Measurements from ENCODE around the gene RAB11FIP2.

Gene RAB11FIP2

DNA sequence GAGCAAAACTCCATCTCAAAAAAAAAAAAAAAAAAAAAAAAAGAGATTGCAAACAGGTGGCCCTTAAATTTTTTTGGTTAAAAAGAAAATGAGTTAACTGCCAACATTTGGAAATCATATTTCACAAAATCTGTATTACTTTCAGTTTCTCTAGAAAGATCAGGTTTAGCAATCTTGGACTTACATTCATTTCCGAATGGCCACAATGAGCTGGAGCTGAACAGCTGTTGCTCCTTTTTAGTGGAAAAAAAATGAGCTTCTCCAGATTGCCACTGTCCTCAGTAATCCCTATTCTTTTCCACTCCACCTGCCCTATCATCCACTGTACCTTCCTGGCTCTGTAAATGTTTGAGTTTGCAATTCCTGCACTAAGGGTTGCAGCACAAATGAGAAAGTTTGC lies 43.6 kb downstream of the RAB11FIP2 start:
- TF ChIP-seq CEBPB (IDR thresholded peaks at IDR 0.05) (no peak), TCF12 (IDR thresholded peaks at IDR 0.05; ENCODE audit: low read depth) (no peak), NFIC (IDR thresholded peaks at IDR 0.05) (no peak), EP300 (IDR thresholded peaks at IDR 0.05; ENCODE audit: borderline replicate concordance) (no peak), TAF1 (IDR thresholded peaks at IDR 0.05; ENCODE audit: low read depth) (no peak)
- TF ChIP-seq, protein P1, sequence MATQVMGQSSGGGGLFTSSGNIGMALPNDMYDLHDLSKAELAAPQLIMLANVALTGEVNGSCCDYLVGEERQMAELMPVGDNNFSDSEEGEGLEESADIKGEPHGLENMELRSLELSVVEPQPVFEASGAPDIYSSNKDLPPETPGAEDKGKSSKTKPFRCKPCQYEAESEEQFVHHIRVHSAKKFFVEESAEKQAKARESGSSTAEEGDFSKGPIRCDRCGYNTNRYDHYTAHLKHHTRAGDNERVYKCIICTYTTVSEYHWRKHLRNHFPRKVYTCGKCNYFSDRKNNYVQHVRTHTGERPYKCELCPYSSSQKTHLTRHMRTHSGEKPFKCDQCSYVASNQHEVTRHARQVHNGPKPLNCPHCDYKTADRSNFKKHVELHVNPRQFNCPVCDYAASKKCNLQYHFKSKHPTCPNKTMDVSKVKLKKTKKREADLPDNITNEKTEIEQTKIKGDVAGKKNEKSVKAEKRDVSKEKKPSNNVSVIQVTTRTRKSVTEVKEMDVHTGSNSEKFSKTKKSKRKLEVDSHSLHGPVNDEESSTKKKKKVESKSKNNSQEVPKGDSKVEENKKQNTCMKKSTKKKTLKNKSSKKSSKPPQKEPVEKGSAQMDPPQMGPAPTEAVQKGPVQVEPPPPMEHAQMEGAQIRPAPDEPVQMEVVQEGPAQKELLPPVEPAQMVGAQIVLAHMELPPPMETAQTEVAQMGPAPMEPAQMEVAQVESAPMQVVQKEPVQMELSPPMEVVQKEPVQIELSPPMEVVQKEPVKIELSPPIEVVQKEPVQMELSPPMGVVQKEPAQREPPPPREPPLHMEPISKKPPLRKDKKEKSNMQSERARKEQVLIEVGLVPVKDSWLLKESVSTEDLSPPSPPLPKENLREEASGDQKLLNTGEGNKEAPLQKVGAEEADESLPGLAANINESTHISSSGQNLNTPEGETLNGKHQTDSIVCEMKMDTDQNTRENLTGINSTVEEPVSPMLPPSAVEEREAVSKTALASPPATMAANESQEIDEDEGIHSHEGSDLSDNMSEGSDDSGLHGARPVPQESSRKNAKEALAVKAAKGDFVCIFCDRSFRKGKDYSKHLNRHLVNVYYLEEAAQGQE (IDR thresholded peaks at IDR 0.05; ENCODE audit: low read depth) = no peak

DNA sequence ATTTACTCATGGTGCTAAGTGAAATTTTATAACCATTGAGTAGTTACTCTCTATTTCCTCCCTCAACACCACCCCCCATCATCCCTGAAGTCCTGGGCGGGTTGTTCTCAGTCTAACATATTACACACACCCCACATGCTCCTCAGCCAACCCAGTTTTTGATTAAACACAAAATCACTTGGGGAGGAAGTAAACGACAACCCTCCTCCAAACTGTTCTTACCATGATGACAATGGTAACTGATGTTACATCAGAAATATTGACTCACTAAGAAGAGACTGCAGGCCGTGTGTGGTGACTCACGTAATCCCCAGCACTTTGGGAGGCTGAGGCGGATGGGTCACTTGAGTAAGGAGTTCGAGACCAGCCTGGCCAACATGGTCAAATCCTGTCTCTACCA lies 44.2 kb downstream of the RAB11FIP2 start:
- TF ChIP-seq TAF1 (IDR thresholded peaks at IDR 0.05; ENCODE audit: low read depth) = no peak
- no peak for TF ChIP-seq CEBPB (IDR thresholded peaks at IDR 0.05)
- TF ChIP-seq, protein P2, sequence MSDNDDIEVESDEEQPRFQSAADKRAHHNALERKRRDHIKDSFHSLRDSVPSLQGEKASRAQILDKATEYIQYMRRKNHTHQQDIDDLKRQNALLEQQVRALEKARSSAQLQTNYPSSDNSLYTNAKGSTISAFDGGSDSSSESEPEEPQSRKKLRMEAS (IDR thresholded peaks at IDR 0.05) = no peak

DNA sequence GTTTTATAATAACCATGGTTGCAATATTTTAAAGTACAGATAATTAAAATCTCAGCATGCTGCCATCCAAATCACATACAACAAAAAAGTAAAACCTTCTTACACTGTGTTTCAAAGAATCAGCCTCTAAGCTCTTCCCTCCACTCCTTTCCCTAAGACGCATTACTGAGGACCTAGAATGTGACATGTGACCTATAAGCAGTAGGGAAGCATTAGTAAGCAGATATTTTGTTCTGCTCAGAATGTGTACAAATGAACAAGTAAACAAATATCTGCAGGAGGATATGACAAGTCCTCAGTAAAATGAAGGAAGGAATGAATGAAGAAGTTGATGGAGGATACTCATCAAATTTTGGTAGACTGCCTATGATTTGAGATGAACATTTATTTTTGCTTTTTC lies 49.1 kb downstream of the RAB11FIP2 start:
- no peak for TF ChIP-seq RAD21 (IDR thresholded peaks at IDR 0.05; ENCODE audit: low read depth)
- TF ChIP-seq CREB1 (IDR thresholded peaks at IDR 0.05; ENCODE audit: low read depth) = no peak
- TF ChIP-seq EP300 (IDR thresholded peaks at IDR 0.05; ENCODE audit: borderline replicate concordance) = no peak
- TF ChIP-seq, protein P2 (IDR thresholded peaks at IDR 0.05) = no peak
- no peak for TF ChIP-seq TEAD4 (IDR thresholded peaks at IDR 0.05)
- TF ChIP-seq, protein P1 (IDR thresholded peaks at IDR 0.05; ENCODE audit: low read depth) = no peak
- TF ChIP-seq, protein P3, sequence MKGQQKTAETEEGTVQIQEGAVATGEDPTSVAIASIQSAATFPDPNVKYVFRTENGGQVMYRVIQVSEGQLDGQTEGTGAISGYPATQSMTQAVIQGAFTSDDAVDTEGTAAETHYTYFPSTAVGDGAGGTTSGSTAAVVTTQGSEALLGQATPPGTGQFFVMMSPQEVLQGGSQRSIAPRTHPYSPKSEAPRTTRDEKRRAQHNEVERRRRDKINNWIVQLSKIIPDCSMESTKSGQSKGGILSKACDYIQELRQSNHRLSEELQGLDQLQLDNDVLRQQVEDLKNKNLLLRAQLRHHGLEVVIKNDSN (IDR thresholded peaks at IDR 0.05) = no peak
- no peak for TF ChIP-seq EGR1 (IDR thresholded peaks at IDR 0.05)
- no peak for TF ChIP-seq YY1 (IDR thresholded peaks at IDR 0.05; ENCODE audit: low read depth)

DNA sequence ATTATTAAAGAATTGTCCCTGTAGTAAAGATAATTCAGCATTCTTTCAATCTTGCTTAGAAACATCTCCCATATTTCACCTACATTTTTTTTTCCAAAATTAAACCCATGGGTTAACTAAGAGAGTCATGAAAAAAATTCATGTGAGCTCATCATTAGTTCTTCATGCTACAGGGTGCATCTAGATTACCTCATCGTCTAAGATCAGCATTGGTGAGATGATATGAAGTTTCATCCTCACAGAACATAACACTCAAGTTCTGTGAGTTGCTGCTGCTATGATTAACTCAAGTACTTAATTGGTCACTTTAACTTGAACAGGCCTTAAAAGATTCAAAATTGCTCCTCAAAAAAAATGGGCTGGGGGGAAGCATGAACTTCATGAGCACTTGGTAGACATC lies 50.0 kb downstream of the RAB11FIP2 start:
- TF ChIP-seq TCF12 (IDR thresholded peaks at IDR 0.05; ENCODE audit: low read depth) (no peak), RAD21 (IDR thresholded peaks at IDR 0.05; ENCODE audit: low read depth) (no peak), EP300 (IDR thresholded peaks at IDR 0.05; ENCODE audit: borderline replicate concordance) (no peak), ZBTB7A (IDR thresholded peaks at IDR 0.05; ENCODE audit: low read depth) (no peak), CREB1 (IDR thresholded peaks at IDR 0.05; ENCODE audit: low read depth) (no peak), TAF1 (IDR thresholded peaks at IDR 0.05; ENCODE audit: low read depth) (no peak), TEAD4 (IDR thresholded peaks at IDR 0.05) (no peak), CEBPB (IDR thresholded peaks at IDR 0.05) (no peak), EGR1 (IDR thresholded peaks at IDR 0.05) (no peak), NFIC (IDR thresholded peaks at IDR 0.05) (no peak), FOXM1 (IDR thresholded peaks at IDR 0.05; ENCODE audit: borderline replicate concordance, low read depth) (no peak), YY1 (IDR thresholded peaks at IDR 0.05; ENCODE audit: low read depth) (no peak)
- TF ChIP-seq, protein P1 (IDR thresholded peaks at IDR 0.05; ENCODE audit: low read depth) = no peak
- TF ChIP-seq, protein P2 (IDR thresholded peaks at IDR 0.05) = no peak
- TF ChIP-seq, protein P3 (IDR thresholded peaks at IDR 0.05) = no peak

DNA sequence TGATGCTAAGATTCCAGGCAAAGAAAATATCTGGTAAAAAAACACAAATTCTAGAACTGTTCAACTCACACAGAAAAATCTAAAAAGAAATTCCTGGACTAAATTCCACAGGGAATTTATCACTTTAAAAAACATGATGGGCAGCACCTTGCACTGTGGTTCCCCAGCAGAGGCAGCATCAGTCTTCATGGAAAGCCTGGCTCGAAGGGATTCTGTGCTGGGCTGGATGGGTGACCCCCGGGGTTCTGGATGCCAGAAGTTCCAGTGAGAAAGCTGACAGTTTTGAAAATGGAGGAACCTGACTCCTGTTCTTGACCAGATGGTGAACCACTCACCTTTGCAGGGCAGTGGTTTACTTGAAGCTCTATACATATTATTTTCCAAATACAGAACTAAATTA lies 52.0 kb downstream of the RAB11FIP2 start:
- TF ChIP-seq EGR1 (IDR thresholded peaks at IDR 0.05) (no peak), TEAD4 (IDR thresholded peaks at IDR 0.05) (no peak), TCF12 (IDR thresholded peaks at IDR 0.05; ENCODE audit: low read depth) (no peak), FOXM1 (IDR thresholded peaks at IDR 0.05; ENCODE audit: borderline replicate concordance, low read depth) (no peak), CEBPB (IDR thresholded peaks at IDR 0.05) (no peak), EP300 (IDR thresholded peaks at IDR 0.05; ENCODE audit: borderline replicate concordance) (no peak), NFIC (IDR thresholded peaks at IDR 0.05) (no peak), CREB1 (IDR thresholded peaks at IDR 0.05; ENCODE audit: low read depth) (no peak), ZBTB7A (IDR thresholded peaks at IDR 0.05; ENCODE audit: low read depth) (no peak), TAF1 (IDR thresholded peaks at IDR 0.05; ENCODE audit: low read depth) (no peak)
- TF ChIP-seq, protein P2 (IDR thresholded peaks at IDR 0.05) = no peak
- TF ChIP-seq, protein P3 (IDR thresholded peaks at IDR 0.05) = no peak
- TF ChIP-seq, protein P1 (IDR thresholded peaks at IDR 0.05; ENCODE audit: low read depth) = no peak

All from Ishikawa (cell line).